ENCODE data around the gene TMCO4. TPM values are rescaled to one million over a fixed set of nuclear protein-coding genes. Genes with fewer than 3 reads are reported as not detected.

Gene TMCO4
- total RNA-seq, 1 donor from 2014 or later = 11.4 TPM

DNA sequence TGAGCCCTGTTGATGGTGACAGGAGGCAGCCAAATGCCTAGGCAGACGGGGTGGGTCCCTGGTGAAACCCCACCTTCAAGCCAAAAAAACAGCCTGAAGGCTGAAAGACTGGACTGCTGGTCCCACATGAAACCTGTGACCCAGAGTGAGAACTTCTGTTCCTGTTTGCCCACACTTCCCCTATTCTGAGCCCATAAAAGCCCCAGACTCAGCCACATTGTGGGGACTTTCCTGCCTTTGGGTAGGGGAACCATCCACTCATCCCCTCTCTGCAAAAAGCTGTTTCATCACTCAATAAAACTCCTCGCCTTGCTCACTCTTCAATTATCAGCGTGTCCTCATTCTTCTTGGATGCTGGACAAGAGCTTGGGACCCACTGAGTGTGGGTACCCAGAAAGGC lies 109.9 kb downstream of the TMCO4 start:
- DNase-seq (ENCODE audit: extremely low read depth, low read depth, low spot score) = no peak

DNA sequence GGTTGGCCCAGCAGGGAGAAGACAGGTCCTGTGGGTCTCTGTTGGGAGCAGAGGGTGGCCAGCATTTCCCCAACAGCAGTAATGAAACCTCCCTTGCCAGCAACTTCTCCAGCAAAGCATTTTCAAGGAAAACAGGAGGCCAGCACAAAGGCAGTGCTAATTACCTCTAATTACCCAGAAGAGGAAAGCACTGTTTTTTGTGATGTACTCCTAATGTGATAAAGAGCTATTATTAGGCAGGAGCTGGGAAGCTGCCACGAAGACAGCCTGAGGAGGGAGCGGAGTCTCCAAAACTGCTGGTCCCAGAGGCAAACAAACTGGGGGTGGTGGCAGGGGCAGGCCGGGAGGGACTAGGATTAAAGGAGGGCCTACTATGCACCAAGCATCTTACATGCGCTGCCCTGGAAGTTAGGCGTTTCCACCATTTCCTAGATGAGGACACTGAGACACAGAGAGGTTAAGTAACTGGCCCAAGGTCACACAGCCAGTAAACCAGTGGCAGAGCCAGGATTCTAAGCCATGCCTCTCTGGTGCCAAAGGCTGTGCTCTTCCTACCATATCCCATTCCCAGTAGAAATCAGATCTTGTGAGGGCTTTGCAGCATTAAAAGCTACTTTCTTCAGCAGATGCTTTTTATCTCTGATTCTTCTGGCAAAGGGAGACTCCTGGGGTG lies 110.5 kb downstream of the TMCO4 start:
- no peak for DNase-seq (ENCODE audit: extremely low read depth, low read depth, low spot score)

DNA sequence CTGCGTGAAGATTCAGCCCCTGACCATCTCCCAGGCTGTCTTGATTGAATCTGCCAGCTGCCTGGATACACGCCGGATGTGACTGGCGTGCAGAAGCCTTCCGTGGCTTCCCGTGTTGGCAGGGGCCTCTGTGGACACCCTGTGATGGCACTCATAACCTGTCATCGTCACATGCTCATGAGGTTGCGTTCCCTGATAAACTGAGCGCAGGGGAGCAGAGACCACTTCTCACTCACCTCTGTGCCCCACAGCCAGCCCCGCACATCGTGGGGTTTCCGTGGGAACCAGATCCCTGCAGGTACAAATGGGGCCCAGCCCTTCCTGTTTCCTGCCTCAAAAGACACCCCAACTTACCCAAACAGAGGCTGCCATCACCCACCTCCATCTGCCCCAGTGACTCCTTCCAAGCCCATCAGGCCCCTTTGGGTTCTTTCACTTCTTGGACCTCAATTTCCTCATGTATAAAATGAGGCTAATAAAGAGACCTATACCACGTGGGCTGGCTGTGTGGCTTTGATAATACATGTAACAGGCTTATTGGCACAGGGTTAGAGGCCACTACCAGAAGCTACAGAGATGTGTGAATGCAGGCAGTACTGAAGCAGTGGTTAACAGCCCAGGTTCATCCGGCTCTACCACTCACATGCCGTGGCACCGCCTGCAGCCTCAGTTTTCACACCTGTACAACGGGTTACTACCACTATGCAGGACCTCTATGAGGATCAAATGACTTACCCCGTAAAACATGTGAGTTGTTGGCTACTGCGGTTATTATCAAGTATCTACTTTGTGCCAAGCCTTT lies 111.5 kb downstream of the TMCO4 start:
- no peak for DNase-seq (ENCODE audit: extremely low read depth, low read depth, low spot score)

DNA sequence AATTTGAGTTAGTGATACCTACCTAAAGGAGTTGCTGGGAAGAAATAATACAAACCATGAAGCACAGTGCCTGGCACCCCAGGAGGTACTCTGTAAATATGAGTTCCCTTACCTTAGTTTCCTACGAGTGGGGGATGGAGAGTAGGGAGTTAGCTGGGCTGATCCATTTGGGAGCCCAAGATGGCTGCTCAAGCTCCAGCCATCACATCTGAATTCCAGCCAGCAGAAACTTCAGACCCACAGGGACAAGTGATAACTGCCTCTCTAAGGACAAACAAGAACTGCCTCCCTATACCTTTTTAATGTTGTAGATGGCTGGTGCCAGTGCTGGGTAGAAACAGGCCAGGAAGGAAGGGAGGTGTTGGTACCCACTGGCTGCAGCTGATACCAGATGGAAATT lies 112.3 kb downstream of the TMCO4 start:
- no peak for DNase-seq (ENCODE audit: extremely low read depth, low read depth, low spot score)

DNA sequence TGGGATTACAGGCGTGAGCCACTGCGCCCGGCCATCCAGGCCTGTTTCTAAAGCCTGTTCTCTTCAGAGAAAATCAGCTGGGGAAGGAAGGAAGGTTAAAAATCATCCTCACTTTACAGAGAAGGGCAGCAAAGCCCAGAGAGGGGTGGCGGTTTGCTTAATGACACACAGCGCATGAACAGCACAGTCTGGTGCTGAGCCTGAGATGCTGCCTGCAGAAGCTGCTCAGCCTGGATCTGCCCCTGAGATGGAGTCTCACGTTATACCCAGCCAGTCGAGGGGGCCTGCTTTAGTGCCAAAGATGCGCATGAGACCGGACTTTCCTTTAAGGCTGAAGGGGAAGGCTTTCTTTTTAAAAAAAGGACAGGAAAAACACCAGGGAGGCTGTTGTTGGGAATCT lies 113.7 kb downstream of the TMCO4 start:
- no peak for DNase-seq (ENCODE audit: extremely low read depth, low read depth, low spot score)

DNA sequence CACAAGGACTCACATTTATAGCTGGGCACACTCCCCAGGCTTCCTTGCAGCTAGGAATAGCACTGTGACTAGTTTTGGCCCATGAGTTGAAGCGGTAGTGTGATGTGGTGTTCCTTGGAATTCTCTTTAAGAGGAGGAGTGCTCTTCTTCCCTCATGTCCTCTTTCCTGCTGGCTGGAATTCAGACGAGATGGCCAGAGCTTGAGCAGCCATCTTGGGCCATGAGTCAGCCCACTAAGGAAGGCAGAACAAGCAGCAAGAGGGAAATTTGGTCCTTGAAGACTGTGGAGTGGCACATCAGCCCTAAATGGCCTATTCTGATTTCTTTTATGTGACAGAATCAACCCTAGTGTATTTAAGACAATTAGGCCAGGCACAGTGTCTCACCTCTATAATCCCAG lies 115.0 kb downstream of the TMCO4 start:
- DNase-seq (ENCODE audit: extremely low read depth, low read depth, low spot score) = no peak

DNA sequence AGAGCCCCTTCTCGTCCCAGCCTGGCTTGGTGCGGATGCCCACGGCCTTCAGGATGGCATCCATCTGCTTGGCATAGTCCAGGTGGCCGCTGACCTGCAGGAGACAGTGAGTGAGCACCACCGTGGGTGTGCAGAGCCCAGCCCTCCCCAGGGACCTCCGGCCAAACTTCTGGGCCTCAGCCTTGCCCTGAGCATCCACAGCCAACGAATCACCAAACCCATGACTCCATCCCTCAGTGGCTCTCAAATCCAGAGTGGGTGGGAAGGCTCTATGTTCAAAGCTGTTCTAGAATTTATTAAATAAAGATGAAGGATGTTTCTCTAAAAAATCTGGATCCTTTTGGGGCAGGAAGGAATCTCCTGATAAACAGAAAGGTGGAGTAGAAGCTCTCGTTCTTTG lies 116.4 kb downstream of the TMCO4 start:
- DNase-seq (ENCODE audit: extremely low read depth, low read depth, low spot score) = no peak

DNA sequence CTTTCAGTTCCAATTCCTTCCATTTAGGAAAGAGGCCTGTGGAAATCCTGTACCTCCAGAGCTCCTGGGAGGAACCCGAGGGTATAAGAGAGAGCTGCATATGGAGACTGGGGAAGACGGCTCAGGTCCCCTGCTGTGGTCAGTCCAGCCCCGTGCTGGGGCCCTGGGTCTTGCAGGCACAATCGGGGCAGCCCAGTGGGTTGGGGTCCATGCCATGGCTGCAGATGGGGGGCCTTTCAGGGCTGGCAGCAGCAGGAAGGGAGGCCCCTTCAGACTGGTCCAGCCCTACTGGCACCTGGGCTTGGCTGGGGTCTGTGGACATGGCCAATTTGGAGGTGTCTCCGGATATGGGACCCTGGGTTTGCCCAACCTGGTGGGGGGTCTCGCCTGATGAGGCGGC lies 116.8 kb downstream of the TMCO4 start:
- no peak for DNase-seq (ENCODE audit: extremely low read depth, low read depth, low spot score)

DNA sequence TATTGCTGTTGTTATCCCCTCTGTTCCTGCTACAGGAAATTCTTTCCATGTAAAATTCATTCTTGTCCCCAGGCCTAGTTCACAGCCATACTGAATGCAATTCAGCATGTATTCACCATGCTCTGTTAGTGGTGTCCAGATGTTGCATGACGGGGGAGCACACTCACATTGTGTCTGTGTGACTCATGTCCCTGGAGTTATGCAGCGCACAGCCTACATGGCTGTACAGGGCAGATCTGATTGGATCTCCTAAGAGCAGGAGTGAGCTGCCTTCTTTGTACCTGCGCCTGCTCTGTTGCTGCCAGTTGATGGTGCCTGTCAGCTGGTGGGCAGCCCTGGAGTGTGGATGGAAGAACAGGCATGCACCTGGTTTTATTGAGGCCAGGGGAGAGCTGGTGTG lies 117.5 kb downstream of the TMCO4 start:
- DNase-seq (ENCODE audit: extremely low read depth, low read depth, low spot score) = no peak

DNA sequence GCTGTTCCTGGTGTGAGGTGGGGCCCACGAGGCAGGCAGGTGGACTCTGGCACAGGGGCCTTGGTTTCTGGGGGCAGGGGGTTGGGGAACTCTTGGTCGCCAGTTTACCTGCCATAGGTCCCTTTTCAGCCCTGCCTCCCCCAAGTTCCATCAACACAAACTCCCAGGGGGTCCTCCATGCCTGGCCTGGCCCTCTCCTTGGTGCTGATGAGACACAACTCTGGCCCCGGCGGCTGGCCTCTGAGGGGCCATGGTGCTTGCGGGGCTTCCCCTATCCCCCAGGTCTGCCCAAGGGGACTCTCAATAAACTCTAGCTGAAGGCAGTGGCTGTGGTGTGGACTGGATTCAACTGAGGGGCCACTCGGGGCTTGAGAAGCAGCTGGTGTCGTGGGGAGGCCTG lies 119.1 kb downstream of the TMCO4 start:
- DNase-seq (ENCODE audit: extremely low read depth, low read depth, low spot score) = no peak

DNA sequence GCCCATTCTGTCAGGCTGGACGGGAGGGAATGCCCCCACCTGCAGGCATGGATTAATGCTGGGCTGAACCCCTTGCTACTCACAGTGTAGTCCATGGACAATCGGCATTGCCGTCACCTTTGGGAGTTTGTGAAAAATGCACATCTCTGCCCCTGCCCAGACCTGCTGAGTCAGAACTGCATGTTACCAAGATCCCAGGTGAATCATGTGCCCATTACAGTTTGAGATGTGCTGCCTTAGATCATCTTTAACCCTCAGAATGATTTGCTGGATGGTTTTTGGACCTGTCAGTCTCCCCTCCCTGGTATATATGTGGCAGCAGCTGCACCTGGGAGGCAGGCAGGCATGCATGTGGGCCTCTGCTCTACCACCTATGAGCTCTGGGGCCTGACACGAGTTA lies 120.0 kb downstream of the TMCO4 start:
- DNase-seq (ENCODE audit: extremely low read depth, low read depth, low spot score) = no peak

DNA sequence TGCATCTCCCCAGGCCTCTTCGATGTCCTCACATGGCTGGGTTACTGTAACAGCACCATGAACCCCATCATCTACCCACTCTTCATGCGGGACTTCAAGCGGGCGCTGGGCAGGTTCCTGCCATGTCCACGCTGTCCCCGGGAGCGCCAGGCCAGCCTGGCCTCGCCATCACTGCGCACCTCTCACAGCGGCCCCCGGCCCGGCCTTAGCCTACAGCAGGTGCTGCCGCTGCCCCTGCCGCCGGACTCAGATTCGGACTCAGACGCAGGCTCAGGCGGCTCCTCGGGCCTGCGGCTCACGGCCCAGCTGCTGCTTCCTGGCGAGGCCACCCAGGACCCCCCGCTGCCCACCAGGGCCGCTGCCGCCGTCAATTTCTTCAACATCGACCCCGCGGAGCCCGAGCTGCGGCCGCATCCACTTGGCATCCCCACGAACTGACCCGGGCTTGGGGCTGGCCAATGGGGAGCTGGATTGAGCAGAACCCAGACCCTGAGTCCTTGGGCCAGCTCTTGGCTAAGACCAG lies 120.7 kb downstream of the TMCO4 start:
- no peak for DNase-seq (ENCODE audit: extremely low read depth, low read depth, low spot score)

DNA sequence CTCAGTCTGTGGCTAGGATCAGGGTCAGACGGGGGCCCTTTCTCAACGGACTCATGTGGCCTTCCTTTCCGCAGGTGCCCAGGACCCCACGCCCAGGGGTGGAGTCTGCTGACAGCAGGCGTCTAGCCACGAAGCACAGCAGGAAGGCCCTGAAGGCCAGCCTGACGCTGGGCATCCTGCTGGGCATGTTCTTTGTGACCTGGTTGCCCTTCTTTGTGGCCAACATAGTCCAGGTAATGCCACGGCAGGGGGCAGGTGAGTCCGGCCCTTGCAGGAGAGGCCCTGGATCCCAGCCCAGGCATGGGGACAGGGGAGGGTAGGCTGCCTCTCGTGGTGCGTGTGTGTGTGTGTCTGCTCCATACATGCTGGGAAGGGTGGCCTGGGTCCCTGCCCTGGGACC lies 121.2 kb downstream of the TMCO4 start:
- DNase-seq (ENCODE audit: extremely low read depth, low read depth, low spot score) = no peak

DNA sequence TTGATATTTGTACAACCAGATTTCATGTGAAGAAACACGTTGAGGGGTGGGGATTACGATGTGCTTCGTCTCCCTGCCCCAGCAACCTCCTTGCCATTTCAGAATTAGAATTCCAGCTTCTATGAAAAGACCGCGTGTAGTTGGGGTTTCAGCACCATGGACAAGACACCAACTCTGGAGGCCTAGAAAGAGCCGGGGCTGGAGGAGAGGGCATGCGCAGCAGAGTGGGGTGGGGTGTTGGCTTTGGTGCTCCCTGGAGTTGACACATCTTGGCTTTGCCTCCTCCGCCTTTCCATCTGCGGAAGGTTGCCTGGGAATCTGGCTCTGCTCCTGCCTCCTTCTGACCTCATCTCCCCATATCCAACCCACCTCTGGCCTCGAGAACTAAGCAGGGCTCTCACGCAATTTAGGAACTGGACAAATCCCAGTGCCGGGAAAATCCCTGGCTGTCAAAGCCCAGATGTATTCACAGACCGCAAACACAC lies 123.2 kb downstream of the TMCO4 start:
- DNase-seq (ENCODE audit: extremely low read depth, low read depth, low spot score) = no peak

DNA sequence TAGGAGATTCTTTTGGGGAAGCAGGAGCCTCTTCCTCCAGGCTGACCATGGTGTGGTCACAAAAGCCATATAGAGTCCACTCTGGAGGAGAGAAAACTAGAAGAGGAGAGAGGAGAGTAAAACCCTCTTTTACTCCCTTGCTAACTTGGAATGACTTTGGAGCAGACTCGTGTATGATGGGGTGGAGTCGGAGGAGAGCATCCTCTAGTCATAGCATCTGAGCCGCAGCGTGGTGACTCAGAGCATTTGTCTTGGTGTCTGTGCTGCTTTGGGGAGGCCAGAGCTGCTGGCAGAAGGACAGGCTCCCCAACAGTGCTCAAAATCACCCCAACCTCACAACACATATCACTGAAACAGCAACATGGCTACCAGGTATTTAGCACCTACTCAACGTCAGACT lies 123.9 kb downstream of the TMCO4 start:
- DNase-seq (ENCODE audit: extremely low read depth, low read depth, low spot score) = no peak

DNA sequence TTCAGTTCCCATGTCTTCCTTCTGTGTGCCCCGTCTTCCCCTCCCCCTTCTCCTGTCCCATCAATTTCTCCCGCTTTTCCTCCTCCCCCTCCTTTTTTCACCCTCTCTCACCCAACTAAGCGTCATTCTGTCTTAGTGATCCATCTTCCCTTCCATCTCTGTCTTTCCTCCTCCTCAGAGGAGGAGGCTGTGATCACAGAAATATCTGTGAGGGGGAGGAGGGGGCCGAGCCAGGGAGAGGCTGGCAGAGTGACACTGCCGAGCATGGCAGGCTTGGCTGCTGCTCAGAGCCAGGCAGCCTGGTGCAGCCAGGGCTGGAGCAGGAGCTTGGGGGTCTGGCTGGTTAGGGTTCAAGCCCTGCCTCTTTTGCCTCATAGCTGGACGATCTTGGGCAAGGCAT lies 127.5 kb downstream of the TMCO4 start:
- DNase-seq (ENCODE audit: extremely low read depth, low read depth, low spot score) = no peak

DNA sequence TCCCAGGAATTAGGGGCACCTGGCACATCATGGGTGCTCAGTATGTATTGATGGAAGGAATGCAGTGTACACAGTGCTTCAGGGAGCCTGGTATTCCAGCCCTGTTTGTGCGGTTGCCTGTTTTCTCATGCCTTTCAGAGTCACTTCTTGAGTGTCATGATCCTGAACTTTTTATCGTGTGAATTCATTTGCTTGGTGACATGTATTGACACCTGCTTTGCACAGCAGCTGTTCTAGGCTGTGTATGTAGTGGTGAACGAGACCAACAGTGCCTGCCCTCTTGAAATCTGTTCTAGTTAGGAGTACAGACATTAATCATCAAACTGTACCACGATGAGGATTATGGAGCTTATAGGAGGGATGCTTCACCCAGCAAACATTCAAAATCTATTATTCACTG lies 128.9 kb downstream of the TMCO4 start:
- DNase-seq (ENCODE audit: extremely low read depth, low read depth, low spot score) = no peak

DNA sequence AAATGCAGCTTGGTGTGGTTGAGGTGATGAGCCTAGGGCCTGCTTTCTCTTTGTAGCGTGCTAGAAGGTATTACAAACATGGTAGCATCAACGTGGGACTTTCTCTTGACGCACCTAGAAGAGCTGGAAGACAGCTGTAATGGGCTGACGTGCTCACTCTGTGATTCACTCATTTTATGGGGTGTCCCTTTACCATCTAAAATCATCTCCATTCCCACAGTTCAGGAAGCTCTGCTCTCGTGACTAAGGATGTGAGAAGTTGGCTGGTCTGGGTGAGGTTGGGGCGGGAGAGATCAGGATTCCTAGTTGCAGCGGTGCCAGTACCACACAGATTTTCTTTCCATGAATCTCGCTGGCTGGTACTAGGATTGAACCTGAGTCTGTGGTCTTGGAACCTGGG lies 130.8 kb downstream of the TMCO4 start:
- no peak for DNase-seq (ENCODE audit: extremely low read depth, low read depth, low spot score)

DNA sequence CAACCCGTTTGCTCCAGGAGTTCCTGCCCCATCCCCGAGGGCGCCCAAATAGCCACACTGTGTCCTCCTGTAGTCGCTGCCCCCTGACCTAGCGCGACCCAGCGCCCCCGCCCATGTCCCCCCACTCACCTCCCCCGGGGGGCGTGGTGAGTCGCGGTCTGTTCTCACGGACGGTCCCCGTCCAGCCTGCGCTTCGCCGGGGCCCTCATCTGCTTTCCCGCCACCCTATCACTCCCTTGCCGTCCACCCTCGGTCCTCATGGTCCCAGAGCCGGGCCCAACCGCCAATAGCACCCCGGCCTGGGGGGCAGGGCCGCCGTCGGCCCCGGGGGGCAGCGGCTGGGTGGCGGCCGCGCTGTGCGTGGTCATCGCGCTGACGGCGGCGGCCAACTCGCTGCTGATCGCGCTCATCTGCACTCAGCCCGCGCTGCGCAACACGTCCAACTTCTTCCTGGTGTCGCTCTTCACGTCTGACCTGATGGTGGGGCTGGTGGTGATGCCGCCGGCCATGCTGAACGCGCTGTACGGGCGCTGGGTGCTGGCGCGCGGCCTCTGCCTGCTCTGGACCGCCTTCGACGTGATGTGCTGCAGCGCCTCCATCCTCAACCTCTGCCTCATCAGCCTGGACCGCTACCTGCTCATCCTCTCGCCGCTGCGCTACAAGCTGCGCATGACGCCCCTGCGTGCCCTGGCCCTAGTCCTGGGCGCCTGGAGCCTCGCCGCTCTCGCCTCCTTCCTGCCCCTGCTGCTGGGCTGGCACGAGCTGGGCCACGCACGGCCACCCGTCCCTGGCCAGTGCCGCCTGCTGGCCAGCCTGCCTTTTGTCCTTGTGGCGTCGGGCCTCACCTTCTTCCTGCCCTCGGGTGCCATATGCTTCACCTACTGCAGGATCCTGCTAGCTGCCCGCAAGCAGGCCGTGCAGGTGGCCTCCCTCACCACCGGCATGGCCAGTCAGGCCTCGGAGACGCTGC lies 133.9 kb downstream of the TMCO4 start:
- DNase-seq (ENCODE audit: extremely low read depth, low read depth, low spot score) = no peak

DNA sequence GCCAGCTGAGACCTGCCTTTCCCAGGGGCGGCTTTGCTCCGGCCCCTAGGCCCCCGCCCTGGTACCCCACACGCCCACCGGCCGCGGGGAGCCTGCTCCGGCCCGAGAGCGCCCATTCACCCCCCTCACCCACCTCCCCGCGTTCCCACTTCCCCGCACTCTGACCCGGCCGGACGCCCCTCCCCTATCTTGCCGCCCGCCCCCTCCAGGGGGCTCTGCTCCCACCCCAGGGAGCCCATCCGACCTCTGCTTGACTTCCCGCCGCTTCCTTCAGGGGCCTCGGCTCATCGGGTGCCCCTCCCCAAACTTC lies 134.6 kb downstream of the TMCO4 start:
- no peak for DNase-seq (ENCODE audit: extremely low read depth, low read depth, low spot score)
